CD4-positive, alpha-beta T cell (primary cell): ENCODE measurements around the gene ING1. TPM values are rescaled to one million over a fixed set of nuclear protein-coding genes. Genes with fewer than 3 reads are reported as not detected.
"Not testable (repeated sequence)": the region's sequence is repeated elsewhere in the genome, so short reads cannot be mapped to it uniquely, and the experiment has no call there.

Source experiments
- ATAC-seq: fragments of 200-7000 bp; cut with Tn5 transposase; one replicate; pipeline ENCODE4 v1.10.0; 2022; ENCODE audit warnings: mild to moderate bottlenecking; ENCODE audit not compliant: poor library complexity
- CTCF ChIA-PET: fragments of 350-600 bp; sonication (Branson Sonifier 250); formaldehyde crosslinking; loops from one replicate; lab custom pipeline; 2021; ENCODE audit warnings: antibody characterized with exemption, inconsistent platforms; lab: Charles Lee
- POLR2A ChIA-PET: fragments of 350-600 bp; sonication (Branson Sonifier 250); formaldehyde crosslinking; loops from one replicate; lab custom pipeline; 2021; ENCODE audit warnings: antibody characterized with exemption, inconsistent platforms; lab: Charles Lee
- DNase-seq, 14 experiments: peaks; one replicate each; pipeline ENCODE4 v3.0.0-alpha.2; 2013 to 2020; ENCODE audit warnings: mixed read lengths in 2 of 14
- H3K27ac ChIP-seq, 2 donors: one replicate each; pipeline versions ENCODE4 v1.5.1 to v1.7.0; 2013; ENCODE audit warnings: low read length in 2 of 2, low read depth in 1 of 2, mild to moderate bottlenecking in 1 of 2
- H3K27me3 ChIP-seq, 2 experiments: 1 replicate in 1 of 2; 2 replicates in 1 of 2; pipeline versions ENCODE4 v1.6.1 to v1.7.0; 2013; ENCODE audit warnings: low read length in 2 of 2, control low read depth in 1 of 2, mild to moderate bottlenecking in 1 of 2, moderate library complexity in 1 of 2; ENCODE audit not compliant: insufficient read depth in 2 of 2, control insufficient read depth in 1 of 2
- H3K36me3 ChIP-seq: one replicate; pipeline ENCODE4 v1.6.1; 2013; ENCODE audit warnings: low read length, control low read depth; ENCODE audit not compliant: insufficient read depth
- H3K4me1 ChIP-seq: one replicate; pipeline ENCODE4 v1.6.1; 2013; ENCODE audit warnings: low read length, control low read depth; ENCODE audit not compliant: insufficient read depth
- H3K4me3 ChIP-seq: one replicate; pipeline ENCODE4 v1.5.1; 2013; ENCODE audit warnings: mild to moderate bottlenecking, low read length, moderate library complexity
- H3K9me3 ChIP-seq, 2 experiments: 1 replicate in 1 of 2; 2 replicates in 1 of 2; pipeline versions ENCODE4 v1.6.1 to v1.7.0; 2013; ENCODE audit warnings: low read length in 2 of 2, mild to moderate bottlenecking in 2 of 2, control low read depth in 1 of 2, moderate library complexity in 1 of 2; ENCODE audit not compliant: control insufficient read depth in 1 of 2, insufficient read depth in 1 of 2
- H3K27ac Mint-ChIP-seq: one replicate; pipeline ENCODE4 v1.8.0; 2020; ENCODE audit warnings: mixed read lengths
- H3K27me3 Mint-ChIP-seq: one replicate; pipeline ENCODE4 v1.8.0; 2021; ENCODE audit warnings: mixed read lengths
- H3K36me3 Mint-ChIP-seq: one replicate; pipeline ENCODE4 v1.8.0; 2021; ENCODE audit warnings: low read depth, mixed read lengths
- H3K4me1 Mint-ChIP-seq: one replicate; pipeline ENCODE4 v1.8.0; 2021; ENCODE audit warnings: low read depth, mixed read lengths
- H3K4me3 Mint-ChIP-seq: one replicate; pipeline ENCODE4 v1.8.0; 2020; ENCODE audit warnings: mild to moderate bottlenecking, mixed read lengths
- H3K9me3 Mint-ChIP-seq: one replicate; pipeline ENCODE4 v1.8.0; 2020; ENCODE audit warnings: mixed read lengths
- CTCF ChIP-seq: fragments of 200-600 bp; IDR thresholded peaks from one replicate; pipeline ENCODE4 v1.8.0; 2022; ENCODE audit warnings: antibody characterized with exemption, mild to moderate bottlenecking
- intact Hi-C, 2 experiments: fragments of 100-400 bp; cut with DNase I in 1 of 2; cut with micrococcal nuclease in 1 of 2; formaldehyde crosslinking; loops; one replicate each; pipeline versions ENCODE4 v1.15.1 to v1.9.0; 2023 to 2025; cut with DNase I, micrococcal nuclease
- total RNA-seq, 174 experiments: library from RNA in 2 of 174; stranded (reverse) in 2 of 174; gene quantifications; one replicate each; pipeline ENCODE4 v1.2.3 and lab custom pipeline; 2021 to 2026

ING1 gene
- total RNA-seq, 2 experiments from 2014 or later = 14.6 to 16.2 TPM

GRCh38 chr13:110665491-110666254 is 47.8 kb upstream of the ING1 start:
- ATAC-seq = no peak
- Mint-ChIP-seq H3K4me1 (peaks cover 1% of the 10 kb centered on the region), H3K9me3 (no peaks in the 10 kb centered on the region), H3K27ac (no peak overlapping the region), H3K27me3 (no peaks in the 10 kb centered on the region), H3K4me3 (no peak overlapping the region), H3K36me3 (peaks cover 88% of the 10 kb centered on the region)
- ChIA-PET POLR2A (no interaction called here), CTCF (no interaction called here)
- Histone ChIP-seq H3K4me1 (no peaks in the 10 kb centered on the region), H3K36me3 (peaks cover 73% of the 10 kb centered on the region), H3K4me3 (no peak overlapping the region), H3K27me3 (no peaks in the 10 kb centered on the region), H3K27ac (no peak overlapping the region), H3K9me3 (peaks cover 0 to 5% of the 10 kb centered on the region in 2 experiments)
- DNase-seq = peak in 3 of 14 experiments; percentile 22 to 34 (median 33)
- no peak for TF ChIP-seq CTCF
- intact Hi-C loops = no loop called here

- no peak for ATAC-seq
- CTCF ChIA-PET = no interaction called here
- H3K36me3 Mint-ChIP-seq = peaks cover 88% of the 10 kb centered on the region
Observed at GRCh38 chr13:110666255-110666533, 47.3 kb upstream of the ING1 start.

GRCh38 chr13:110669036-110669435 is 44.5 kb upstream of the ING1 start:
- no peak for TF ChIP-seq CTCF
- H3K27me3 Mint-ChIP-seq = no peaks in the 10 kb centered on the region
- ChIA-PET CTCF (no interaction called here), POLR2A (no interaction called here)
- Histone ChIP-seq H3K4me1 (no peaks in the 10 kb centered on the region), H3K36me3 (peaks cover 42% of the 10 kb centered on the region), H3K4me3 (no peak overlapping the region), H3K27me3 (no peaks in the 10 kb centered on the region), H3K27ac (no peak overlapping the region), H3K9me3 (no peaks in the 10 kb centered on the region)
- H3K4me3 Mint-ChIP-seq = no peak overlapping the region
- ATAC-seq = no peak
- peaks cover 84% of the 10 kb centered on the region for H3K36me3 Mint-ChIP-seq
- DNase-seq = no peak
- no peak overlapping the region for H3K27ac Mint-ChIP-seq
- H3K9me3 Mint-ChIP-seq = no peaks in the 10 kb centered on the region
- intact Hi-C loops = no loop called here
- peaks cover 23% of the 10 kb centered on the region for H3K4me1 Mint-ChIP-seq

More at GRCh38 chr13:110666255-110666533, 47.3 kb upstream of the ING1 start:
- peaks cover 70% of the 10 kb centered on the region for H3K36me3 ChIP-seq
- no peaks in the 10 kb centered on the region for H3K9me3 Mint-ChIP-seq
- no peak overlapping the region for H3K4me3 ChIP-seq
- H3K4me3 Mint-ChIP-seq = no peak overlapping the region
- no peaks in the 10 kb centered on the region for H3K4me1 ChIP-seq
- intact Hi-C loops = no loop called here
- no peak for DNase-seq
- peaks cover 0 to 5% of the 10 kb centered on the region in 2 experiments for H3K9me3 ChIP-seq
- TF ChIP-seq CTCF = no peak
- peaks cover 7% of the 10 kb centered on the region for H3K4me1 Mint-ChIP-seq
- no peak overlapping the region for H3K27ac Mint-ChIP-seq
- no peaks in the 10 kb centered on the region for H3K27me3 ChIP-seq
- H3K27me3 Mint-ChIP-seq = no peaks in the 10 kb centered on the region
- POLR2A ChIA-PET = no interaction called here
- no peak overlapping the region for H3K27ac ChIP-seq

- H3K4me3 ChIP-seq, ATAC-seq, H3K9me3 Mint-ChIP-seq, H3K4me1 ChIP-seq, H3K27ac ChIP-seq, intact Hi-C loops, H3K4me3 Mint-ChIP-seq, CTCF ChIA-PET, H3K9me3 ChIP-seq, POLR2A ChIA-PET, H3K27ac Mint-ChIP-seq, DNase-seq, H3K27me3 ChIP-seq, H3K27me3 Mint-ChIP-seq: not testable (repeated sequence)
- H3K36me3 Mint-ChIP-seq = peaks cover 83% of the 10 kb centered on the region
- peaks cover 37% of the 10 kb centered on the region for H3K36me3 ChIP-seq
- peaks cover 23% of the 10 kb centered on the region for H3K4me1 Mint-ChIP-seq
Observed at GRCh38 chr13:110669814-110670213, 43.7 kb upstream of the ING1 start.
